HepG2 (cell line): Measurements from ENCODE around the gene TOP2A. TPM values are rescaled to one million over a fixed set of nuclear protein-coding genes. Genes with fewer than 3 reads are reported as not detected.

Source experiments
- ASH2L ChIP-seq: fragments of 300-600, 200-600 bp; sonication (generic); IDR thresholded peaks from 2 replicates; pipeline ENCODE4 v1.7.0; 2017; ENCODE audit warnings: low read depth, mild to moderate bottlenecking, moderate library complexity, mixed read lengths, low read length; ENCODE audit not compliant: insufficient read length
- ATF7 ChIP-seq, 2 experiments: fragments of 450-650 bp in 1 of 2; sonication (generic) in 1 of 2; formaldehyde crosslinking in 1 of 2; IDR thresholded peaks; 2 replicates each; pipeline versions ENCODE4 v1.4.0 to v1.6.1; 2016 to 2020; ENCODE audit warnings: antibody characterized with exemption in 1 of 2, mild to moderate bottlenecking in 1 of 2, missing genetic modification reagents in 1 of 2
- BORCS8-MEF2B ChIP-seq: sonication (generic); formaldehyde crosslinking; IDR thresholded peaks from 2 replicates; pipeline ENCODE4 v1.8.0; 2022; ENCODE audit warnings: mild to moderate bottlenecking, missing genetic modification reagents
- CENPX ChIP-seq: sonication (generic); formaldehyde crosslinking; IDR thresholded peaks from 2 replicates; pipeline ENCODE4 v1.9.0; 2021; ENCODE audit warnings: mild to moderate bottlenecking, missing genetic modification reagents, moderate library complexity
- FOXJ3 ChIP-seq: sonication (generic); formaldehyde crosslinking; IDR thresholded peaks from 2 replicates; pipeline ENCODE4 v1.4.0; 2020; ENCODE audit warnings: missing genetic modification reagents, mild to moderate bottlenecking, borderline replicate concordance
- FOXK1 ChIP-seq: sonication (generic); formaldehyde crosslinking; IDR thresholded peaks from 2 replicates; pipeline ENCODE4 v1.4.0; 2020; ENCODE audit warnings: low read depth, missing genetic modification reagents, borderline replicate concordance
- MED8 ChIP-seq: sonication (generic); formaldehyde crosslinking; IDR thresholded peaks from 2 replicates; pipeline ENCODE4 v1.8.1; 2023; ENCODE audit warnings: mild to moderate bottlenecking, missing genetic modification reagents; ENCODE audit not compliant: insufficient replicate concordance
- NFRKB ChIP-seq: fragments of 450-650 bp; IDR thresholded peaks from 2 replicates; pipeline ENCODE4 v1.6.1; 2017
- POGZ ChIP-seq: sonication (generic); formaldehyde crosslinking; IDR thresholded peaks from 2 replicates; pipeline ENCODE4 v1.4.0; 2020; ENCODE audit warnings: mild to moderate bottlenecking, missing genetic modification reagents
- RARA ChIP-seq: IDR thresholded peaks from 2 replicates; pipeline ENCODE4 v1.6.1; 2016; ENCODE audit warnings: missing genetic modification reagents, missing compliant biosample characterization
- SAP130 ChIP-seq: IDR thresholded peaks from 2 replicates; pipeline ENCODE4 v1.6.1; 2016; ENCODE audit warnings: low read depth
- SIX4 ChIP-seq: sonication (generic); formaldehyde crosslinking; IDR thresholded peaks from 2 replicates; pipeline ENCODE4 v1.4.0; 2020; ENCODE audit warnings: missing genetic modification reagents
- SNRNP70 ChIP-seq: fragments of 200-400 bp; formaldehyde crosslinking; IDR thresholded peaks from 2 replicates; pipeline ENCODE4 v1.6.1; 2017; ENCODE audit warnings: mild to moderate bottlenecking, low read depth, low read length, moderate library complexity
- TCF12 ChIP-seq, 2 experiments: fragments of 450-650 bp in 1 of 2; sonication (generic) in 1 of 2; formaldehyde crosslinking in 1 of 2; IDR thresholded peaks; 2 replicates each; pipeline versions ENCODE4 v1.6.1 to v1.8.0; 2017 to 2022; ENCODE audit warnings: antibody characterized with exemption in 1 of 2, mild to moderate bottlenecking in 1 of 2, missing genetic modification reagents in 1 of 2, moderate library complexity in 1 of 2
- YY1 ChIP-seq: IDR thresholded peaks from 2 replicates; pipeline ENCODE4 v1.6.1; 2011; ENCODE audit warnings: low read length, low read depth, moderate library complexity, mild to moderate bottlenecking; ENCODE audit not compliant: insufficient read depth, insufficient replicate concordance
- ZFP82 ChIP-seq: sonication (generic); formaldehyde crosslinking; IDR thresholded peaks from 2 replicates; pipeline ENCODE4 v1.5.1; 2020; ENCODE audit warnings: mild to moderate bottlenecking, missing genetic modification reagents, borderline replicate concordance
- ZNF143 ChIP-seq: sonication (generic); formaldehyde crosslinking; IDR thresholded peaks from 2 replicates; pipeline ENCODE4 v1.4.0; 2020; ENCODE audit warnings: missing genetic modification reagents
- ZNF230 ChIP-seq: sonication (generic); formaldehyde crosslinking; IDR thresholded peaks from 2 replicates; pipeline ENCODE4 v1.4.0; 2020; ENCODE audit warnings: mild to moderate bottlenecking, missing genetic modification reagents
- ZNF44 ChIP-seq: sonication (generic); formaldehyde crosslinking; IDR thresholded peaks from 2 replicates; pipeline ENCODE4 v1.5.1; 2020; ENCODE audit warnings: mild to moderate bottlenecking, missing genetic modification reagents
- ZNF501 ChIP-seq: sonication (generic); formaldehyde crosslinking; IDR thresholded peaks from 2 replicates; pipeline ENCODE4 v1.5.1; 2020; ENCODE audit warnings: mild to moderate bottlenecking, moderate library complexity, missing genetic modification reagents
- ZNF816 ChIP-seq: sonication (generic); formaldehyde crosslinking; IDR thresholded peaks from 2 replicates; pipeline ENCODE4 v1.8.0; 2022; ENCODE audit warnings: missing genetic modification reagents, mild to moderate bottlenecking, borderline replicate concordance
- polyA plus RNA-seq, 8 experiments: library from polyadenylated mRNA; depleted of rRNA in 3 of 8; stranded (reverse) in 7 of 8; unstranded in 1 of 8; fragments of >200 nt; fragmentation: Illumina TruSeq in 4 of 8; extraction: Trizol in 4 of 8; gene quantifications; 2 replicates each; pipeline versions ENCODE4 v1.2.1 to v1.2.3, GENCODE V29; 2011 to 2016; ENCODE audit warnings: low read depth in 4 of 8, missing spikeins in 1 of 8, mixed read lengths in 1 of 8; ENCODE audit not compliant: insufficient read depth in 1 of 8
- total RNA-seq, 5 experiments: library from RNA; depleted of rRNA; stranded (reverse); fragments of >200 nt; fragmentation: Illumina TruSeq; extraction: Trizol; gene quantifications; 2 replicates each; pipeline ENCODE4 v1.2.3, GENCODE V29; 2016; ENCODE audit warnings: low read depth in 1 of 5
- TF ChIP-seq, protein P1 (sequence below): sonication (generic); formaldehyde crosslinking; IDR thresholded peaks from 2 replicates; pipeline ENCODE4 v1.9.0; 2022; ENCODE audit warnings: low read depth, missing genetic modification reagents
- TF ChIP-seq, protein P2 (sequence below): sonication (generic); formaldehyde crosslinking; IDR thresholded peaks from 2 replicates; pipeline ENCODE4 v1.5.0; 2020; ENCODE audit warnings: mild to moderate bottlenecking, missing genetic modification reagents, moderate library complexity
- TF ChIP-seq, protein P3 (sequence below): sonication (generic); formaldehyde crosslinking; IDR thresholded peaks from 2 replicates; pipeline ENCODE4 v1.8.0; 2022; ENCODE audit warnings: low read depth, missing genetic modification reagents

Gene TOP2A
- total and polyA plus RNA-seq, 2 of the 13 experiments (the other 11 are each of a cell fraction or from before 2014, with no cell fraction given), result 108 to 327 TPM

DNA sequence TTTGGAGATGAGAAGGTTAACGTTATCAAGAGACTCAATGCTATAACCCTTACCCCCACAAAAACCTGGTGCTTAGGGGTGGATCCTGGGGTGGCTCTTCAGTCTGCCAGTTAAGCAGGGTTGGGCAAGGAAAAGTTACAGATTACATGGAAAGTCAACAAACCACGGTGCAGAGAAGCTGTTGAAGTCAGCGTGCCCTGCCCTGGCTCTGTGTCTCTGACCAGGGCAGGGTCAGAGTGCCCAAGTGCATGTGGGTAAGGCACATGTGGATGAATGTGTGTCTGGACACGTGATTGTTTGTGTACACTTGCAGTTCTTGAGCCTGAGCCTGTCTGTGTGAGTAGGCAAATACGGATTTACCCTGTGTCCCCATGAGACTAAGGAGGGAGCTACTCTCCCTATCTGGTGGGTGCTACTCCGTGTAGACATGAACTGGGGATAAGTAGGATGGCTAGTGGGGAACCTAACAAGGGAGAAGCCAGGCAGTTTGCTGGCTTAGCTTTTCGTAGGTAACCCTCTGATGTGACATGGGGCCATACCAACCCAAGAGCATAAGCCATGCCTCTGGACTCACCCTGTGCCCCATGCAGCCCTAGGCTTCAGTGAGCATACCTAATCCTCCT, 31.1 kb upstream of the TOP2A start (continued):
- no peak for TF ChIP-seq ATF7 (IDR thresholded peaks at IDR 0.05)
- no peak for TF ChIP-seq ATF7 (CRISPR knock-in tag; IDR thresholded peaks at IDR 0.05)
- TF ChIP-seq FOXK1 (CRISPR knock-in tag), result peak; percentile 93
- TF ChIP-seq POGZ (CRISPR knock-in tag), result no peak
- TF ChIP-seq ZNF816 (CRISPR knock-in tag), result no peak
- TF ChIP-seq CENPX, result no peak
- TF ChIP-seq MED8, result no peak
- no peak for TF ChIP-seq TCF12 (IDR thresholded peaks at IDR 0.05)
- no peak for TF ChIP-seq TCF12 (CRISPR knock-in tag; IDR thresholded peaks at IDR 0.05)
- no peak for TF ChIP-seq ZNF230 (CRISPR knock-in tag)
- peak; percentile 99 for TF ChIP-seq SAP130 (CRISPR knock-in tag)
- no peak for TF ChIP-seq NFRKB
- peak; percentile 69; the same call in 1 of the 2 replicates for TF ChIP-seq SIX4 (CRISPR knock-in tag)
- TF ChIP-seq ZNF44 (CRISPR knock-in tag), result peak; percentile 70; the same call in 1 of the 2 replicates
- TF ChIP-seq, protein P1, sequence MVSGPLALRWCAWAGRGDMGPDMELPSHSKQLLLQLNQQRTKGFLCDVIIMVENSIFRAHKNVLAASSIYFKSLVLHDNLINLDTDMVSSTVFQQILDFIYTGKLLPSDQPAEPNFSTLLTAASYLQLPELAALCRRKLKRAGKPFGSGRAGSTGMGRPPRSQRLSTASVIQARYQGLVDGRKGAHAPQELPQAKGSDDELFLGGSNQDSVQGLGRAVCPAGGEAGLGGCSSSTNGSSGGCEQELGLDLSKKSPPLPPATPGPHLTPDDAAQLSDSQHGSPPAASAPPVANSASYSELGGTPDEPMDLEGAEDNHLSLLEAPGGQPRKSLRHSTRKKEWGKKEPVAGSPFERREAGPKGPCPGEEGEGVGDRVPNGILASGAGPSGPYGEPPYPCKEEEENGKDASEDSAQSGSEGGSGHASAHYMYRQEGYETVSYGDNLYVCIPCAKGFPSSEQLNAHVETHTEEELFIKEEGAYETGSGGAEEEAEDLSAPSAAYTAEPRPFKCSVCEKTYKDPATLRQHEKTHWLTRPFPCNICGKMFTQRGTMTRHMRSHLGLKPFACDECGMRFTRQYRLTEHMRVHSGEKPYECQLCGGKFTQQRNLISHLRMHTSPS (CRISPR knock-in tag), result peak; percentile 100
- TF ChIP-seq, protein P2, sequence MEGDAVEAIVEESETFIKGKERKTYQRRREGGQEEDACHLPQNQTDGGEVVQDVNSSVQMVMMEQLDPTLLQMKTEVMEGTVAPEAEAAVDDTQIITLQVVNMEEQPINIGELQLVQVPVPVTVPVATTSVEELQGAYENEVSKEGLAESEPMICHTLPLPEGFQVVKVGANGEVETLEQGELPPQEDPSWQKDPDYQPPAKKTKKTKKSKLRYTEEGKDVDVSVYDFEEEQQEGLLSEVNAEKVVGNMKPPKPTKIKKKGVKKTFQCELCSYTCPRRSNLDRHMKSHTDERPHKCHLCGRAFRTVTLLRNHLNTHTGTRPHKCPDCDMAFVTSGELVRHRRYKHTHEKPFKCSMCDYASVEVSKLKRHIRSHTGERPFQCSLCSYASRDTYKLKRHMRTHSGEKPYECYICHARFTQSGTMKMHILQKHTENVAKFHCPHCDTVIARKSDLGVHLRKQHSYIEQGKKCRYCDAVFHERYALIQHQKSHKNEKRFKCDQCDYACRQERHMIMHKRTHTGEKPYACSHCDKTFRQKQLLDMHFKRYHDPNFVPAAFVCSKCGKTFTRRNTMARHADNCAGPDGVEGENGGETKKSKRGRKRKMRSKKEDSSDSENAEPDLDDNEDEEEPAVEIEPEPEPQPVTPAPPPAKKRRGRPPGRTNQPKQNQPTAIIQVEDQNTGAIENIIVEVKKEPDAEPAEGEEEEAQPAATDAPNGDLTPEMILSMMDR, result peak; percentile 32; the same call in 1 of the 2 replicates
- no peak for TF ChIP-seq ZFP82 (CRISPR knock-in tag)
- TF ChIP-seq FOXJ3 (CRISPR knock-in tag), result peak; percentile 92
- peak; percentile 46; the same call in 1 of the 2 replicates for TF ChIP-seq ZNF143 (CRISPR knock-in tag)
- TF ChIP-seq YY1, result no peak
- TF ChIP-seq BORCS8-MEF2B, result peak; percentile 81; the same call in 1 of the 2 replicates
- TF ChIP-seq, protein P3, sequence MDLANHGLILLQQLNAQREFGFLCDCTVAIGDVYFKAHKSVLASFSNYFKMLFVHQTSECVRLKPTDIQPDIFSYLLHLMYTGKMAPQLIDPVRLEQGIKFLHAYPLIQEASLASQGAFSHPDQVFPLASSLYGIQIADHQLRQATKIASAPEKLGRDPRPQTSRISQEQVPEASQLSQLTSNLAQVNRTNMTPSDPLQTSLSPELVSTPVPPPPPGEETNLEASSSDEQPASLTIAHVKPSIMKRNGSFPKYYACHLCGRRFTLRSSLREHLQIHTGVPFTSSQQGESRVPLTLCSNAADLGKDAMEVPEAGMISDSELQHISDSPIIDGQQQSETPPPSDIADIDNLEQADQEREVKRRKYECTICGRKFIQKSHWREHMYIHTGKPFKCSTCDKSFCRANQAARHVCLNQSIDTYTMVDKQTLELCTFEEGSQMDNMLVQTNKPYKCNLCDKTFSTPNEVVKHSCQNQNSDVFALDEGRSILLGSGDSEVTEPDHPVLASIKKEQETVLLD, result no peak
- peak; percentile 78 for TF ChIP-seq ZNF501 (CRISPR knock-in tag)
- TF ChIP-seq SNRNP70, result no peak
- peak; percentile 96 for TF ChIP-seq RARA (CRISPR knock-in tag)
- TF ChIP-seq ASH2L, result peak; percentile 35
